Caco-2 (cell line): ENCODE data around the gene ELF3. TPM values are rescaled to one million over a fixed set of nuclear protein-coding genes. Genes with fewer than 3 reads are reported as not detected.

ENCODE experiments used
- BruUV-seq: library from RNA; stranded (reverse); fragments of 400-500 nt; replicated peaks from 2 replicates; lab custom pipeline; 2021; lab: Mats Ljungman, UMichigan
- CTCF ChIA-PET: fragments of 300-600 bp; sonication (Branson Sonifier 250); formaldehyde crosslinking; loops from one replicate; lab custom pipeline; 2022; ENCODE audit warnings: antibody characterized with exemption; lab: Charles Lee
- POLR2A ChIA-PET: fragments of 300-600 bp; sonication (Branson Sonifier 250); formaldehyde crosslinking; loops from one replicate; lab custom pipeline; 2022; ENCODE audit warnings: antibody characterized with exemption; lab: Charles Lee
- DNase-seq, 2 experiments: peaks; one replicate each; pipeline versions ENCODE4 v3.0.0 to v3.0.0-alpha.2; 2020 to 2022
- H3K27me3 ChIP-seq: replicated peaks from 2 replicates; pipeline ENCODE4 v1.6.0; 2011; ENCODE audit warnings: low read length; ENCODE audit not compliant: control insufficient read depth, insufficient read depth
- H3K36me3 ChIP-seq: 2 replicates; pipeline ENCODE4 v1.5.1; 2011; ENCODE audit warnings: low read length; ENCODE audit not compliant: control insufficient read depth, insufficient read depth
- H3K4me1 ChIP-seq: fragments of 250-450 bp; sonication (Bioruptor Pico); 2 replicates; pipeline ENCODE4 v1.5.1; 2020; ENCODE audit warnings: mild to moderate bottlenecking
- H3K4me3 ChIP-seq: 2 replicates; pipeline ENCODE4 v1.5.1; 2011; ENCODE audit warnings: low read depth, mild to moderate bottlenecking, control low read depth, low read length
- H3K9me3 ChIP-seq: fragments of 250-450 bp; sonication (Bioruptor Pico); 2 replicates; pipeline ENCODE4 v1.5.1; 2020; ENCODE audit warnings: mild to moderate bottlenecking, moderate library complexity
- H3K27ac Mint-ChIP-seq: one replicate; pipeline ENCODE4 v1.8.0; 2022; ENCODE audit warnings: mixed read lengths; ENCODE audit not compliant: unreplicated experiment
- H3K27me3 Mint-ChIP-seq: one replicate; pipeline ENCODE4 v1.8.0; 2022; ENCODE audit warnings: mixed read lengths; ENCODE audit not compliant: insufficient read depth, unreplicated experiment
- H3K36me3 Mint-ChIP-seq: one replicate; pipeline ENCODE4 v1.8.0; 2022; ENCODE audit warnings: mild to moderate bottlenecking, mixed read lengths; ENCODE audit not compliant: insufficient read depth, unreplicated experiment
- H3K4me1 Mint-ChIP-seq: one replicate; pipeline ENCODE4 v1.8.0; 2022; ENCODE audit warnings: low read depth, mixed read lengths; ENCODE audit not compliant: unreplicated experiment
- H3K4me3 Mint-ChIP-seq: one replicate; pipeline ENCODE4 v1.8.0; 2022; ENCODE audit warnings: mild to moderate bottlenecking, moderate library complexity, mixed read lengths; ENCODE audit not compliant: unreplicated experiment
- H3K9me3 Mint-ChIP-seq: one replicate; pipeline ENCODE4 v1.8.0; 2022; ENCODE audit warnings: mixed read lengths; ENCODE audit not compliant: unreplicated experiment
- CTCF ChIP-seq, 2 experiments: fragments of 200-600 bp in 1 of 2; IDR thresholded peaks; 1 replicate in 1 of 2; 2 replicates in 1 of 2; pipeline versions ENCODE4 v1.5.1 to v1.8.0; 2011 to 2022; ENCODE audit warnings: antibody characterized with exemption in 1 of 2, control low read depth in 1 of 2, inconsistent platforms in 1 of 2, low read depth in 1 of 2, low read length in 1 of 2, mild to moderate bottlenecking in 1 of 2, moderate library complexity in 1 of 2; ENCODE audit not compliant: insufficient read depth in 1 of 2, severe bottlenecking in 1 of 2, unreplicated experiment in 1 of 2
- intact Hi-C: fragments of 100-400 bp; cut with micrococcal nuclease; formaldehyde crosslinking; loops from one replicate; pipeline ENCODE4 v1.10.0; 2022; ENCODE audit not compliant: unreplicated experiment
- total RNA-seq: library from RNA; stranded (reverse); gene quantifications from 2 replicates; pipeline ENCODE4 v1.2.3, GENCODE V29; 2022

ELF3 gene
- total RNA-seq, 1 experiment from 2014 or later, result 116 TPM

GRCh38 chr1:202016811-202017748 is 6.7 kb downstream of the ELF3 start:
- Histone ChIP-seq H3K36me3 (peaks cover 16% of the 10 kb centered on the region), H3K9me3 (no peaks in the 10 kb centered on the region), H3K27me3 (no peaks in the 10 kb centered on the region), H3K4me1 (peaks cover 61% of the 10 kb centered on the region), H3K4me3 (no peak overlapping the region)
- ChIA-PET POLR2A (interaction anchor here (0.6 to 2.5 kb wide), 8 partner anchors 7 to 95 kb away, joined by 4 to 24 read pairs (median 8); partner anchors contain the start of gene ELF3), CTCF (interaction anchor here (1.1 to 1.4 kb wide), 2 partner anchors 9 to 32 kb away, joined by 3 to 4 read pairs; no protein-coding TSS in a partner anchor)
- peak overlapping the region; percentile 71 for H3K27ac Mint-ChIP-seq
- intact Hi-C loops, result no loop called here
- H3K36me3 Mint-ChIP-seq, result peaks cover 70% of the 10 kb centered on the region
- peak overlapping the region; percentile 65 for H3K4me3 Mint-ChIP-seq
- DNase-seq, result no peak
- peaks cover 40% of the 10 kb centered on the region for H3K4me1 Mint-ChIP-seq
- no peak for TF ChIP-seq CTCF (IDR thresholded peaks at IDR 0.05; ENCODE audit: insufficient read depth in 1 of 2, low read depth in 1 of 2, low read length in 1 of 2, severe bottlenecking in 1 of 2, unreplicated experiment in 1 of 2)
- TSS peak; percentile 53 for BruUV-seq
- no peaks in the 10 kb centered on the region for H3K9me3 Mint-ChIP-seq
- H3K27me3 Mint-ChIP-seq, result no peaks in the 10 kb centered on the region

- Mint-ChIP-seq H3K27ac (peak overlapping the region; percentile 71), H3K36me3 (peaks cover 62% of the 10 kb centered on the region), H3K27me3 (no peaks in the 10 kb centered on the region), H3K4me1 (peaks cover 44% of the 10 kb centered on the region), H3K4me3 (peak overlapping the region; percentile 65), H3K9me3 (no peaks in the 10 kb centered on the region)
- H3K4me1 ChIP-seq, result peaks cover 63% of the 10 kb centered on the region
- no peak for TF ChIP-seq CTCF (IDR thresholded peaks at IDR 0.05; ENCODE audit: insufficient read depth in 1 of 2, low read depth in 1 of 2, low read length in 1 of 2, severe bottlenecking in 1 of 2, unreplicated experiment in 1 of 2)
- H3K27me3 ChIP-seq, result no peaks in the 10 kb centered on the region
- intact Hi-C loops, result loop anchor here (1.0 kb wide), 2 partner anchors 8 to 17 kb away; partner anchors contain the start of gene ELF3
- peak; percentile 87 to 95 for DNase-seq
- BruUV-seq, result no TSS peak
- H3K36me3 ChIP-seq, result peaks cover 10% of the 10 kb centered on the region
- CTCF ChIA-PET, result interaction anchor here (1.3 to 1.4 kb wide), 2 partner anchors 10 to 17 kb away, joined by 4 to 7 read pairs; no protein-coding TSS in a partner anchor
- no peaks in the 10 kb centered on the region for H3K9me3 ChIP-seq
- POLR2A ChIA-PET, result interaction anchor here (0.6 to 2.5 kb wide), 8 partner anchors 8 to 94 kb away, joined by 4 to 24 read pairs (median 8); partner anchors contain the start of gene ELF3
- peak overlapping the region; percentile 20 for H3K4me3 ChIP-seq
Observed at GRCh38 chr1:202017749-202018467, 7.5 kb downstream of the ELF3 start.
